NCI-H510A (cell line): ENCODE measurements around the gene CLPX.
A peak's percentile ranks its signal among the peaks of the same experiment; 100 is the strongest.
"Not testable (repeated sequence)": the region's sequence is repeated elsewhere in the genome, so short reads cannot be mapped to it uniquely, and the experiment has no call there.

ENCODE experiments used
- DNase-seq: peaks from one replicate; lab custom pipeline; 2025; lab: John Stamatoyannopoulos, UW

The CLPX gene

GRCh38 chr15:65172531-65172930 lies 12.6 kb downstream of the CLPX start:
- DNase-seq: no peak

- no peak for DNase-seq
Observed at GRCh38 chr15:65171428-65171827, 13.7 kb downstream of the CLPX start.

GRCh38 chr15:65165875-65166274 lies 19.3 kb downstream of the CLPX start:
- no peak for DNase-seq

GRCh38 chr15:65164139-65164538 lies 21.0 kb downstream of the CLPX start:
- no peak for DNase-seq

- no peak for DNase-seq
Observed at GRCh38 chr15:65163041-65163440, 22.1 kb downstream of the CLPX start.

- no peak for DNase-seq
Observed at GRCh38 chr15:65156692-65157091, 28.4 kb downstream of the CLPX start.

GRCh38 chr15:65154720-65155119 lies 30.4 kb downstream of the CLPX start:
- no peak for DNase-seq

- DNase-seq: no peak
Observed at GRCh38 chr15:65147902-65148301, 37.2 kb downstream of the CLPX start.

- DNase-seq: no peak
Observed at GRCh38 chr15:65146438-65146837, 38.7 kb downstream of the CLPX start.

- not testable (repeated sequence) for DNase-seq
Observed at GRCh38 chr15:65138631-65139030, 46.5 kb downstream of the CLPX start.

GRCh38 chr15:65137893-65138292 lies 47.2 kb downstream of the CLPX start:
- DNase-seq: not testable (repeated sequence)

- DNase-seq: not testable (repeated sequence)
Observed at GRCh38 chr15:65137089-65137488, 48.1 kb downstream of the CLPX start.

GRCh38 chr15:65134538-65134937 lies 50.6 kb downstream of the CLPX start:
- no peak for DNase-seq

GRCh38 chr15:65133548-65134200 lies 51.5 kb downstream of the CLPX start, which contains the start of gene PDCD7:
Gene PDCD7 (minus strand): TSS chr15:65133808. CDS start chr15:65133781, 27 bp downstream.
- DNase-seq: peak; percentile 76

GRCh38 chr15:65132878-65133547 lies 52.1 kb downstream of the CLPX start:
- no peak for DNase-seq

- DNase-seq: no peak
Observed at GRCh38 chr15:65130941-65131340, 54.2 kb downstream of the CLPX start.

GRCh38 chr15:65115542-65115941 lies 69.6 kb downstream of the CLPX start:
- no peak for DNase-seq

GRCh38 chr15:65115086-65115485 lies 70.1 kb downstream of the CLPX start, which contains the start of gene UBAP1L:
Gene UBAP1L (minus strand): TSS chr15:65115200. CDS start chr15:65106215, 8,985 bp downstream.
- DNase-seq: no peak

- no peak for DNase-seq
Observed at GRCh38 chr15:65110676-65111292, 74.4 kb downstream of the CLPX start.

GRCh38 chr15:65106011-65106590 lies 79.0 kb downstream of the CLPX start:
- DNase-seq: no peak

GRCh38 chr15:65105038-65105437 lies 80.1 kb downstream of the CLPX start:
- DNase-seq: no peak

GRCh38 chr15:65102912-65103311 lies 82.2 kb downstream of the CLPX start:
- DNase-seq: no peak
